Measurements from ENCODE around the gene CCDC88C.
"Not testable (repeated sequence)": the region's sequence is repeated elsewhere in the genome, so short reads cannot be mapped to it uniquely, and the experiment has no call there.

The CCDC88C gene

DNA sequence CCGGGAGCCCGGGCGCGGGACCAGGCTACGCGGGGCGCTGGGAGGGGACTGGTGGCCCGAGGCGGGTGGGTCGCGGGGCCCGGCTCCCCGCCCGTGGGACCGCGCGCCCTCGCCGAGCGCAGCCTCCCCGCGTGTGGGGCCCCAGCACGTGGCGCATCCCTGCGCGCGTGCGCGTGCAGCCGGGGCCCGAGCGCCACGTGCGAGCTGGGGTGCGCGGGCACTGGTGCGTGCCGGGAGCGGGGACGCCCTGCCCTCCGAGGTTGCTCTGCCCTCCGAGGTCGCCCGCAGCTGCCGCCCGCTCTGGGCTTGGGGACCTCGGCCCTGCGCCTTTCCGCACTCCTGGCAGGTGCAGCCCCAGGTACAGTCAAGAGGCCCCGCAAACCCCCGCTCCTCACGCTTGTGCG, 365 bp upstream of the CCDC88C start:
- DNase-seq, result peak; percentile 55 to 58

DNA sequence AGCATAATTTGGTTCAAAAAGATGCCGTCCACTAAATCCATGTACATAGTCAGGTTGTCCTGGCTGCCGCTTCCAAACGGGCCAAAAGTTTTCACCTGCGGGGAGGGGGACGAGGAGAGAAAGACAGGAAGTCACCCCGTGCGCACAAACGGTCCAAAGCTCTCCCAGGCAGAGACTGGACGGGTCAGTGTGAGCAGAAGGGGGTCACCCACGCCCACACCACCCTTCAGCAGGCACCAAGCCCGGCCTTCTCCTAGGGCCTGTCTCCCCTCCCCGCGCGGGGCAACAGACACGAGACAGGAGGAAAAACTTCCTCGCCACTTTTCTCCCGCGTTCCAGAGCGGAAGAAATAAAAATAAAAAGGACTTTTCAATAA, 888 bp downstream of the CCDC88C start:
- no peak for DNase-seq

DNA sequence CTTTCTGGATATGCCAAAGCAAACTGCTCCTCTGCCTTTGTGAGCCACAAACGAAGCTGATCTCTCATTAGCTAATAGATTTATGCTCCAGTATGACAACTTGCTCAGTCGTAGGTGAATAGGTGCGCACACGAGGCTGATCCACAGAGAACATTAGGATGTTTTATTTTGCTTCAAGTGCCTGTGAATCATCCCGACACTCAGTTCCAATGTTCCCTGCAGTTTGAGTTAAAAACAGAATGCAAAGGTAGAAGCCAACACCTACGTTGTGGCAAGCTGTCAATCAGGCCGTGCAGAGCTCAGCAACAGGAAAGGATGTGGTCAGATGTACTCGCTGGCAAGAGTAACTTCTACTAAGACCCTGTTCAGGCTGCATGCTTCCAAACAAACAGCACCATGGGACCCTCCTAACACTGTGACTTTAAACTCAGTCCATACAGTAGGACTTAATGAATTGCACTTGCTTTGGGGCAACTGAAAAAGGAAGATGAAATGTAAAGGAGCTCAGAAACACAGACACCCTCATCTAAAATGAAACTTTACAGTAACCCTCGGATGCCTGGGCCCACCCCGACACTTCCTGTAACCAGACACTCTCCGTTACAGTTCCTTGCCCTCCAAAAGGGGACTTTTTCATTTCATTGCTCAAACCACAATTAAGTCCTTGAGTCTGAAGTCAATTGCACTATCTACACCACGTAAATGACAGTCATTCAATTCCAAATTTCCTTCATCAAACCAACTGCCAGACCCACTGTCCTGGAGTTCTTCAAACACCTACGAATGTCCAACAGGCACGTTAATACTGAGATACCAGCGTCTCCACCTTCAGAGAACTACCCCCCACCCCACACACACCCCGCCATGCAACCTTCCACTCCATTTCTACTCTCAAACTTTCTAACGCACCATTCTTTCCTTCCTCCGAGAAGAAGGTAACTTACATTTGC, 1.6 kb downstream of the CCDC88C start:
- peak in 1 of 2 experiments; percentile 52 for DNase-seq

DNA sequence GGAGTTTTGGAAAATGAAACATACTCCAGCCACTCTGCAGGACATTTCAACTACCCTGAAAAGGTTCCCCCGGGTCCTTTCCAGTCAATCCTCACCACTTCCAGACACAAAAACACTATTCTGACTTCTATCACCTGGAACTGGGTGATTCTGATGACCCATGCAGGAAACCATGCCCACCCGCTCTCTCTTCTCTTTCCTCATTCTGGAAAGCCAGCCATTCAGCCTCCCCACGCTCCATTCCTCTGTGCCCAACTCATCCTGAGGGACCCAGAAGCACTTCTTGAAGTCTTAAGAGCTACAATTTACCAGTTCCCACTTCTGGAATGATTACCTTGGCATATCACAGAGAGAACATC, 3.2 kb downstream of the CCDC88C start:
- no peak for DNase-seq

DNA sequence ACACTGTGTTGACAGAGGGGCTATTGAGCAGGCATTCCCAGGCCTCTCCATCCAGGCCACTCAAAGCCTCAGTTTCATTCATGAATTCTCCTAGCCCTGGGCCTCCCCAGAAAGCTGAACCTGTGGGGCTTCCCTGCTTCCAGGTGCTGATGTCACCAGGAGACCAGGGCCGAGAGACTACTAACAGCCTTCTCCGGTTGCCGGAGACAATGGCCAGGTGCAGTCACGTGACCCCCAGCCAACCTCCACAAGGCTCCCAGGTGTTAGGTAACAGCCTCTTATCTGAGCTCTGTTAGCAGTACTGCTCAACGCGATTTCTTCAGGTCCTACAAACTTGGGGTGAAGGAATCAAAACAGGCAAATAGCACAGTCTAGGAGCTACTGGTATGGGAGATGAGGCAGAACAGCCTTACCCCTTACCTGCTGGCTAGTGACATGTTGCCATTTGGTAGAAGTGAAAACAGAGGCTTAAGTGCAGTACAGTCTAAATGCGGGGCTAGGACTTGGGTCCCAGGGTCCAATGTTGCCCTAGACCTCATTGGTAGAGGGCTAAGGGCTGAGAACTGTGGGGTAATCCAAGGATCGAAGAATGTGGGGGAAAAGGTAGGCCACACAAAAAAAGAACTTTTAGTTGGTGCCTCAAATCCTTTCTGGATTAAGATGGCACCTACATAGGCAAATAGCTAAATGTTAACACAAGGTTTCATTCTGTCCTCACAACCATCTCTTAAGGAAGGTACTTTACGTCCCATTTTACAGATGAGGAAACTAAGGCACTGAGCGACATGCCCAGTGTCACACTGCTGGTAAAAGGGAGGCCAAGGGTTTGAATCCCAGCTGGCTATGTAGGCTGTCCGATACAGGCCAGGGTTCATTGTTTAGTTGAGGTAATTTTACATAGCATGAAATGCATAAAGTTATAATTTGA, 3.8 kb downstream of the CCDC88C start:
- peak in 1 of 2 experiments; percentile 44 for DNase-seq

DNA sequence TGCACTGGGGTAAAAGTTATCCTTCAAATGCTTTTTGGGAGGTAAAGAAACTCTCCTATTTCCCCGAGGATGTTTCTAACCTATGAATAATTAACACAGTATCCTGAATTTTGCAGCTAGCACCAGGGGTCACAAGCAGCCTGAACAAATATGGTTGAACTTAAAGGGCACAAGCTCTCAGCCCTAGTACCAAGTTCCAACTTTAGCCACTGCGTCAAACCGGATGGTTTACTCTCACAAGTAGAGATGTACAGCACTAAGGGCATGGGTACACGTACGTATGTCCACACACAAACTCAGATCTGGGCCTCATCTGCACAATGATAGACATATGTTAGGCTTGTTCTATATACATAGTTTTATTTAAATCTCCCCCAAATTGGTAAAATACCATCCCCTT, 4.7 kb downstream of the CCDC88C start:
- DNase-seq, result no peak

DNA sequence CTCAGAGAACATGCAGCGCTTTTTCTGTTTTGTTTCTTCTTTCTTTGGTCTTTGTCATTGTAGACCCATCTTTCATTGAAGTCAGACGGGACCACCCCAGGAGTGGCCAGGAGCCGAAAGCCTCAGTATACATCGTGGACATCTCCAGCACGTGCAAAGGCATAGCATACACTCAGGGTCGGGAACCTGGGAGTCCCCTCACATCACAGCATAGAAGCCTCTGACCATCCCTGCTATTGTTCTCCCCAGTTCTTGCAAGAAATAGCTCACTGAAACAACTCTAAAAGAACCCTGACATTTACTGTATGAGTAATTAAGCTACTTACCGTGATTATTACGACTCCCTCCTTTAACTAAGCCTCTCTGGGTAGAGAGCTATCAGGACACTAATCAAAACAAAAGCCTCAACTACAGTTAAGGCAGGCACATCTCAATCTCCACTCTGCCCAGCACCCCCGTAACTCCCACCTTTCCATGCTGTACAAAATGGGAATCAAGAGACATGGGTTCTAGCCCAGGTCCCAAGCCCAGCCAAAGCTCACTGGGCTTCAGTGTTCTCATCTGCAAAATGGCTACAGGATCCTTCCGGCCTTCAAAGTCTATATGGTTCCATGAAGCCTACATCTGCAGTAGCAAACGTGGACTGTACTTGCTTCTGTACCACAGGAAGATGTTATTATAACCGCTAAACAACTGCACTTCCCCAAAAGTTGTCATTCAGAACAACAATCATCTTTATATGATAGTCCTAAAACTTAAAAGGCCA, 6.7 kb downstream of the CCDC88C start:
- DNase-seq, result no peak

DNA sequence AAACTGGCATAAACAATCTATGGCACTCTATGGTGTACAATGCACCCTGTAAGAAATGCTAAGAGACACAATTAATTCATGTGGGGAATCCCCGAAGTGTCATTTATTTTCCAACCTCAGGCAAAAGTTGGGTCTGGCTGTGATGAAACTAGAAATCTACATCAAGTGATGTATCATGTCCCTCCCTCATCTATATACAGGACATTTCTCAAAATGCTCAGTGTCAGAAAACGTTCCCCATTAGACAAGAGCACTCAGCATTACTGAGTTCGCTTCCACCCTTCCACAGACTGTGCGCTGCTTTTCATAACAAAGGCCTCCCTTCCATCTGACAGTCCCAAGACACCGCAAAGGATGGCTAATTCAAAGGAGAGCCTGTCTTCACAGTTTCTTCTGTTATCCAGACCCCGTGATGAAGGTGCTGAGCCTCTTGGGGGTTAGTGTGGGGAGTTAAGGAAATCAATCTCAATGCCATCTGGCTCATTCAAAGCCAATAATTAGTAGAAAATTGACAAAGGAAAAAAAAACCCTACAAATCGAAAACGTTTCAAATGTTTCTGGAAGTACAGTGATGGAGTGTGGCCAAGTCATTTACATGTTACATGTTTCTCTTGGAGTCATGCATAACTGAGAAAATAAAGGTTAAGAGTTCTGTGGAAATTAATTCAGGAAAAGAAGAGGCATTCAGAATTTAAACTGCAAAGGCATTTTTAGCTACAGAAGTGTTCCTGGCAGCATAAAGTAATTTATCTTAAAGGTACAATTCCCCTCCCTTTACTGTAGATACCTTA, 7.5 kb downstream of the CCDC88C start:
- no peak for DNase-seq

DNA sequence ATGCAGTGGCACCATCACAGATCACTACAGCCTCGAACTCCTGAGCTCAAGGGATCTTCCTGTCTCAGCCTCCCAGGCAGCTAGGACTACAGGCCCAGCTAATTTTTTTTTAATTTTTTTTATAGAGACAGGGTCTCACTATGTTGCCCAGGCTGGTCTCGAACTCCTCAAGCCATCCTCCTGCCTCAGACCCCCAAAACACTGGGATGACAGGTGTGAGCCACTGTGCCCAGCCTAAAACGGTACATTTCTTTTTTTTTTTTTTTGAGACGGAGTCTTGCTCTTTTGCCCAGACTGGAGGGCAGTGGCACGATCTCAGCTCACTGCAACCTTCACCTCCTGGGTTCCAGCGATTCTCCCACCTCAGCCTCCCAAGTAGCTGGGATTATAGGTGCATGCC, 8.4 kb downstream of the CCDC88C start:
- DNase-seq, result not testable (repeated sequence)

DNA sequence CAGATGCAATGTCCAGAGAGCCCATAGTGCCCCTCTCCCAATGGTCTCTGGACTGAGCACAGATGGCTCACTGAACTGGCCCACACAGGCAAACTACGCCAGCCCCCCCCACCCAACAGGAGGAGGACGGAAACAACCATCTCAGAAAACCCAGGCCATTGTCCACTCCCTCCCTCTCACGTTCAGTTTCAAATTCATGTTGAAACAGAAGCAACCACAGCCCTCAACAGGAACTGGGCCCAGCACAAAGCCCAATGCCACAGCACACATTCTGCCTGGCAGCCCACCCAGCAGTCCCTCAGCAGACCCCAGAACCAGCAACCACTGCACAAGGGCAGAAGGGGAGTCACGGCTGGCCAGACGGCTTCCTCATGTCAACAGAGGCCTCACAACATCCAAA, 10.6 kb downstream of the CCDC88C start:
- DNase-seq, result no peak

DNA sequence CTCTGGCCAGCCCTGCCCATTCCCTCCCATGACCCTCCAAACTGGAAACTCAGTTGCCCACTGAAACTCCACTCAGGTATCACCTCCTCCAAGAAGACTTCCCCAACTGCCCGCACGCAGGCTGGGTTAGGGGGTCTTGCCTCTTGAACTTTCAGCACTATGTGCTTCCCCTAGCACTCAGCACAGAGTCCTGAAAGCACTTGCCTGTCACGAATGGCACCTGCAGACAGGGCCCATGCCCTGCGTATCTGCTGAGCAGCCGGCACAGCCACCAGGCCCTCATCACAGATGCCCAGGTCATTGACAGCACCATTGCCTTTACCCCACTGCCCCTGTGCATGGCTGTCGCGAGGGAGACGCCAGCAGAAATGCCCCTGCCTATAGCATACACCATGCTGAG, 11.2 kb downstream of the CCDC88C start:
- no peak for DNase-seq

DNA sequence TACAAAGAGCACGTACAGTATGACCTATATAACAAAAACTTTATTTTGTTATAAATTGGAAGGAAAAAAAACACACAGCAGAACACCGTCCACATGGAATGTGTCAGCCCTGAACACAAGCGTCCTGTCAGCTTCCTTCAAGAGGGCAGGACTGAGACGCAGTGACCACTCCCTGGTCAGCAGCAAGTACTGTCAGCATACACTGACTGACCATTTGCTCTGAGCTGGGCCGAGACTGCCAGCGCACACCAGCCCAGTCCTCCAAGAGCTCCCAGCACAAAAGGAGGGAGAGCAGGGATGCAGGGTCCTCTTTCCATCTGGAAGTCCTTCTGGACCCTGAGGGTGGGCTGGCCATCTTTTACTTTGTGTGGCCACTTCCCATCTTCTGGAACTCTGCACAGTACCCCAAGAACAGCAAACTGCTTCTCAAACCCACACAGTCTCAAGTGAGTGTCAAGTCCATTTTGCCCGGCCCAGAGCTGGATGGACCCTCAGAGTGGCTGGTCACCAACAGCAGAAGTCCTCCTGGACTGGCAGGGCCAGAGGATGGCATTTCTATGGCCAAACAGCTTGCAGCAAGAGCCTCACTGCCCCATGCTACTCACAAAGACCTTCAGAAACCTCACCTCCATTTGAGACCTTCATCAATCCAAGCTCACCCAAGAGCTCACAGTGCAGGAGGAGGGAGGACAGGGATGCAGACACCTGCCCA, 11.7 kb downstream of the CCDC88C start:
- DNase-seq, result no peak

DNA sequence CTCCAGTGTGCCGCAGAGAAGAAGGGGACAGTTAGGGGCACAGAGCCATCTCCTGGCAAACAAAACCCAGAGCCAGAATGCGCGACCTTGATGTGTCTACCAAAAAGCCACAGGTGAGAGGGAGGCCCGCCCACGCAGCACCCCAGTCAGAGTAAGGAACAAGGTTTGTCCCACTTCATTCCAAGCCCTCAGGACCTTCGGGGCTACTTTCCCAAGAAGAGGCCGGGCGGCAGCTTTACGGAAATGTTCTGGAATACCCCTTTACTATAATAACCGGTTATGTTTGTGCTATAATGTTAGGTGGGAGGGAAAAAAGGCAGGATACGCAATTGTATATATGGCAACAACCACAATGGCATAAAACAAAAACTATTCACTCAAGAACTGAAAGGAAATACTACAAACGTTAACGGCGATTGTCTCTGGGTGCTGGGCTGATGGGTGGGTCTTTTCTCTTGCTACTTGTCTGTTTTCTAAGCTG, 12.3 kb downstream of the CCDC88C start:
- DNase-seq, result peak; percentile 78

DNA sequence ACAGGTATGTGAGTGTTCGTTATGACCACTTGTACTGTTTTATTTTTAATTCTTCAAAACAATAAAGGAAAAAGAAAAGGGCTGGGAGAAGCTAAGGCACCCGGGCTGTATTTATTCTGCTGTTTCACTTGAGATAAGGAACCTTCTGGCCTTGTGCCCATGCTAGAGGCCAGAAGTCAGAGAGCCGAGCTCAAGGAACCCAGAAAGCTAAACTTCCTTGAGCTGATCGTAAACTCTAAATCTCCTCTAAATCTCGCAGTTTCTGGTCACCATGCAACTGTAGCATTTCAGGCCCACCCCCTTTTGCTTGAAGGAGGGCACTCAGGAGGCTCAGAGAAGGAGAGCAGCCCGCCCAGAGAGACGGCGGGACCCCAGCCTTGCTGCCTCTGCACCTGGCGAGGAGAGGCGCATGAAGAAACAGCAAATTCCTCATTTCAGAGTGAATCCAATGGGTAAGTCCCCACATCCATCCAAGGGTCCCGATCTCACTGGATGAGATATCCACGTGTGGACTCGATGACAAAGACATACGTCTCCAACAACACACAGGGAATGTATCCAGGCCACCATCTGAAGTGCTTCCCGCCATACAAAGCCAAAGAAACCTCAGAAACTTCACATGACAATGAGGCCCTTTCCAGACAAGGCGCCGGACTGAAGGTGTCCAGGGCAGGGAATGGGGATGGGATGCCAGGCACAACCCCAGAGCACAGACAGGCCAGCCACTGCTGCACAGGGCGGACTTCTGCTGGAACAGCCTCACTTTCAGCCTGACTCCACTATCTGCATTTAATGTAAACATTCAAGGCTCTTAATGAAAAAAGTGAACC, 14.6 kb downstream of the CCDC88C start:
- DNase-seq, result no peak

DNA sequence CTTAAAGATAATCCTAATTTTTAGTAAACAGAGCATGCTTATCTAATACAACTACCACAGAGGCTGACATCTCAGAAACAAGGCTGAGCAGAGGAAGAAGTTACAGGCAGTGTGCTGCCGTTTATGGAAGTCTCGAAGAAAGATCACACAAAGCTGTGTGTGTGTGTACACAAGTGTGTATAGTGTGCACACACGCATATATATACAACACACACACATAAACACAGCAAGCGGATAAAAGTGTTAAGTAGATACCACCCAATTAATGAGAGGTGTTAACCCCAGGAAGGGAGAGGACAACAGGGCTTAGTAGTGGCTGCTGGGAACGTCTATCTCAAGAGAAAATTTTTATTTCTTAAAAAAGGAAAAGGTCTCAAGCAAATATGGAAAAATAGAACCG, 15.3 kb downstream of the CCDC88C start:
- DNase-seq, result no peak

DNA sequence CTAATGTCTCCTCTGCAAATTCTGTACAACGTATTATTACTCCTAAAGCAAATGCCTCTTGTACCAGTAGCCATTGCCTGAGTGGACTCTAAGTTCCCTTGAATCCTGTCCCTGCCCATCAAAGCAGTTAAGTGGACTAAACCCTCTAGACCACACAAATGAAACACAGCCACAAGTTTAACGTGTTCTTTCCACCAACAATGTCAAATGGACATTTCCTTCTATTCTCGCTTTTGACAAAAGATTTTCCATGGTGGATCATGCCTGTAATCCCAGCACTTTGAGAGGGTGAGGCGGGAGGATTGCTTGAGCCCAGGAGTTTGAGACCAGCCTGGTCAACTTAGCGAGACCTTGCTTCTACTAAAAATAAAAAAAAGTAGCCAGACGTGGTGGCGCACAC, 15.9 kb downstream of the CCDC88C start:
- no peak for DNase-seq

DNA sequence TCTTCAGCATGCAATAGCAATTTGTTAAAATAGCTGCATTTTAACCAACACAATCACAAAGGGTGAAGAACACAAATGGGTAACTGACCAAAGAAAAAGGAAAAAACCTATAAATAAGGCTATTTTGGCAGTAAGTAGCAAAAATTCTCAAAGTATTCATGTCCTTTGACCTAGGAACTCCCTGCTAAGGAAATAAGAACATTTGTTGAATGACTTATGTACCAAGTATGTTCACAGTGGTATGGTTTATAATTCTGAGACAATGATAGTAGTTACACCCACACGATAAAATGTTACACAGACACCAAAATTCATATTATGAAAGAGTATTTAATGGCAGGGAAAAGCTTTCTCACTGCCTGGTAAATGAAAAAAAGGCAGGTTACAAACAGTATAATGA, 16.9 kb downstream of the CCDC88C start:
- no peak for DNase-seq

DNA sequence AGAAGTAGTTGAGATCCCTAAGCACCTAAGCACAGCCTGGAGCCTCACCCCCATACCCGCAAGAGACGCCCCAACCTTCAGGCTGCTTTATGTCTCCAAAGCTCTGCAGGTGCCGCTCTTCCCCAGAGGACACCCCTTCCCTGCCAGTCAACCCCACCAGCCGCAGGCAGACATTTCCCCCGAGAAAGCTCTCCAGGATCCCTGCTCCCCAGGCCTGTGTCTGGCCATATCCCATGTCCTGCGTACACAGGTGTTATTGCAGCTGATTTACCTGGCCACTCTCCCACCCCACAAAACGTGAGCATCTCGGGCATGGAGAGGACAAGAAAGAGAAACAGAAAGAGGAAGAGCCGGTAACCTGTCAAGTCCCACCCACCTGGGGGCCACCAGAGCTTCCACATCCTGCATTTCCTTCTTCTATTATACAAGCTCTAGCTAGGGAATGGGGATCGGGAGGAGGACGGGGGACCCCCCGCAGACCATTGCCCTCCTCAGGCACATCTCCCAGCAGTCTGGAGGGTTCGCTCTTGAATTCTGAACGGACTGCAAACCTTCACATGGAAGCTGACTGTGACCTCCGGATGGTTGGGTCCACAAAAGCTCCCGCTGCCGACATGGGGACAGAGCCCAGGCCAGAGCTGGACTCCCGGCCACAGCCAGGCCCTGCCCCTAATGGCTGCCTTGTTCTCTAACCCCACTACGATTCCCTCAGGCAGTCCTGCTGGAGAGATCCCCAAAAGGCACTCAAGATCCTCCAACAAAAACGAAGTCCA, 17.6 kb downstream of the CCDC88C start:
- DNase-seq, result peak in 1 of 2 experiments; percentile 25

DNA sequence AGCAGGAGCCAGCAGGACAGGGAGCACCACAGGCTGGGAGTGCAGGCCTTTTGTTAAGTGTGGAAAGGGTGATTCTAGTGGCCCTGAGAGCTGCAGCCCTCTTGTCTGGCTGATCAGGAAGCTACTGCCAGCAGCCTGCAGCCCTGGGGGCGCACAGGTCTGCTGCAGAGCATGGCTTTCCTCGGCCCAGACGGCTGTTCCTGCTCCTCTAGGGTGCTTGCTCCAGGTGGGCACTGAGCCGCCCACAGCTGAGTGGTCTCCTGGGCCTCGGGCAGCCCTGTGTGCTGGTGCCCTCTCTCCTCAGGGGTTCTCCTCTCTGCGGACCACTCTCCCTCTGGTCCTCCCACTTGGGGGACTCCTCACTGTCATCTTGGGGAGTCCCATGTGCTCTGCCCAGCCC, 18.9 kb downstream of the CCDC88C start:
- no peak for DNase-seq

Data from activated CD4-positive, alpha-beta T cell treated with anti-CD3 and anti-CD28 coated beads, Interleukin-2, amount 50 U/mL, for 4 hours (primary cell).